HEK293T (cell line): ENCODE results near the gene SCNN1B.

Experiments used
- CTCF ChIA-PET: fragments of 350-600 bp; formaldehyde crosslinking; extraction: SDS; loops from one replicate; lab custom pipeline; 2021; ENCODE audit warnings: antibody characterized with exemption, inconsistent platforms; lab: Yijun Ruan, JAX
- POLR2A ChIA-PET: fragments of 350-600 bp; formaldehyde crosslinking; extraction: SDS; loops from one replicate; lab custom pipeline; 2020; ENCODE audit warnings: antibody characterized with exemption, inconsistent platforms; lab: Yijun Ruan, JAX
- DNase-seq: peaks from one replicate; pipeline ENCODE4 v3.0.0; 2012; ENCODE audit warnings: mixed read lengths; ENCODE audit errors: extremely low spot score
- ARNT ChIP-seq: fragments of 450-650 bp; IDR thresholded peaks from 2 replicates; pipeline ENCODE4 v1.6.1; 2017; ENCODE audit warnings: mild to moderate bottlenecking
- BHLHE40 ChIP-seq: fragments of 450-650 bp; IDR thresholded peaks from 2 replicates; pipeline ENCODE4 v1.6.1; 2016; ENCODE audit warnings: mild to moderate bottlenecking, moderate library complexity, borderline replicate concordance
- CTBP1 ChIP-seq: fragments of 450-650 bp; IDR thresholded peaks from 2 replicates; pipeline ENCODE4 v1.6.1; 2016; ENCODE audit warnings: borderline replicate concordance
- ELF4 ChIP-seq: fragments of 450-650 bp; IDR thresholded peaks from 2 replicates; pipeline ENCODE4 v1.6.1; 2017; ENCODE audit warnings: antibody characterized with exemption
- FOXA1 ChIP-seq: fragments of 450-650 bp; IDR thresholded peaks from 2 replicates; pipeline ENCODE4 v1.6.1; 2016; ENCODE audit warnings: mild to moderate bottlenecking
- FOXK2 ChIP-seq: fragments of 450-650 bp; IDR thresholded peaks from 2 replicates; pipeline ENCODE4 v1.6.1; 2016; ENCODE audit warnings: mild to moderate bottlenecking
- FOXM1 ChIP-seq: fragments of 450-650 bp; IDR thresholded peaks from 2 replicates; pipeline ENCODE4 v1.6.1; 2017; ENCODE audit warnings: mild to moderate bottlenecking, borderline replicate concordance
- HDGF ChIP-seq: fragments of 450-650 bp; IDR thresholded peaks from 2 replicates; pipeline ENCODE4 v1.6.1; 2017; ENCODE audit warnings: antibody characterized with exemption, borderline replicate concordance
- L3MBTL2 ChIP-seq: fragments of 450-650 bp; conservative IDR thresholded peaks from 2 replicates; pipeline ENCODE4 v1.6.1; 2016; ENCODE audit warnings: mild to moderate bottlenecking
- LEF1 ChIP-seq: fragments of 450-650 bp; IDR thresholded peaks from 2 replicates; pipeline ENCODE4 v1.6.1; 2017; ENCODE audit warnings: mild to moderate bottlenecking, borderline replicate concordance
- NFRKB ChIP-seq: fragments of 450-650 bp; IDR thresholded peaks from 2 replicates; pipeline ENCODE4 v1.6.1; 2016; ENCODE audit warnings: mild to moderate bottlenecking, moderate library complexity
- PKNOX1 ChIP-seq: fragments of 450-650 bp; IDR thresholded peaks from 2 replicates; pipeline ENCODE4 v1.6.1; 2016
- SP1 ChIP-seq: fragments of 450-650 bp; IDR thresholded peaks from 2 replicates; pipeline ENCODE4 v1.6.1; 2017
- SUZ12 ChIP-seq: fragments of 450-650 bp; IDR thresholded peaks from 2 replicates; pipeline ENCODE4 v1.6.1; 2016; ENCODE audit warnings: mild to moderate bottlenecking
- TARDBP ChIP-seq: fragments of 450-650 bp; IDR thresholded peaks from 2 replicates; pipeline ENCODE4 v1.6.1; 2016
- ZNF384 ChIP-seq: fragments of 450-650 bp; IDR thresholded peaks from 2 replicates; pipeline ENCODE4 v1.6.1; 2016

Gene SCNN1B

GRCh38 chr16:23406024-23406423, 103.9 kb downstream of the SCNN1B start:
- POLR2A ChIA-PET = no interaction called here
- CTCF ChIA-PET = no interaction called here
- TF ChIP-seq SUZ12 (no peak), ZNF384 (no peak), PKNOX1 (no peak), FOXK2 (no peak), NFRKB (no peak), HDGF (no peak), ARNT (no peak), FOXA1 (no peak), TARDBP (no peak), BHLHE40 (no peak), CTBP1 (no peak), ELF4 (no peak), SP1 (no peak), LEF1 (no peak), FOXM1 (no peak), L3MBTL2 (no peak)
- no peak for DNase-seq

GRCh38 chr16:23406546-23407240, 104.6 kb downstream of the SCNN1B start:
- no peak for DNase-seq
- CTCF ChIA-PET = no interaction called here
- TF ChIP-seq FOXM1 (no peak), ARNT (no peak), ZNF384 (no peak), TARDBP (no peak), CTBP1 (no peak), NFRKB (no peak)
- POLR2A ChIA-PET = no interaction called here

- TF ChIP-seq FOXM1 (no peak), ARNT (no peak), TARDBP (no peak), FOXK2 (no peak), ELF4 (no peak), LEF1 (no peak), ZNF384 (no peak), L3MBTL2 (no peak), BHLHE40 (no peak), NFRKB (no peak), CTBP1 (no peak), FOXA1 (no peak), HDGF (no peak), SUZ12 (no peak), PKNOX1 (no peak), SP1 (no peak)
- CTCF ChIA-PET = no interaction called here
- POLR2A ChIA-PET = no interaction called here
- DNase-seq = no peak
Measured at GRCh38 chr16:23407436-23408127, 105.5 kb downstream of the SCNN1B start.

GRCh38 chr16:23408242-23408822, 106.2 kb downstream of the SCNN1B start:
- ChIA-PET CTCF (interaction anchor here (0.6 to 1.0 kb wide), 3 partner anchors 26 to 32 kb away, joined by 3 to 9 read pairs (median 4); no protein-coding TSS in a partner anchor), POLR2A (no interaction called here)
- TF ChIP-seq FOXA1 = no peak
- no peak for TF ChIP-seq SUZ12
- TF ChIP-seq NFRKB = no peak
- TF ChIP-seq FOXM1 = no peak
- TF ChIP-seq ARNT = no peak
- TF ChIP-seq CTBP1 = no peak
- TF ChIP-seq L3MBTL2 = no peak
- no peak for TF ChIP-seq ELF4
- TF ChIP-seq ZNF384 = no peak
- TF ChIP-seq TARDBP = no peak
- TF ChIP-seq FOXK2 = no peak
- TF ChIP-seq SP1 = no peak
- no peak for TF ChIP-seq HDGF
- DNase-seq = no peak

- CTCF ChIA-PET = interaction anchor here (0.6 to 1.0 kb wide), 4 partner anchors 14 to 31 kb away, joined by 3 to 9 read pairs (median 4); no protein-coding TSS in a partner anchor
- POLR2A ChIA-PET = no interaction called here
- peak; percentile 34 for DNase-seq
- TF ChIP-seq FOXM1 (no peak), HDGF (no peak), LEF1 (no peak), SP1 (no peak), ZNF384 (no peak), ELF4 (no peak), FOXK2 (no peak), NFRKB (no peak), PKNOX1 (no peak), TARDBP (no peak), L3MBTL2 (no peak), CTBP1 (no peak), BHLHE40 (no peak), FOXA1 (no peak), ARNT (no peak), SUZ12 (no peak)
Measured at GRCh38 chr16:23408823-23409298, 106.8 kb downstream of the SCNN1B start.
